GM18505 (cell line): ENCODE results near the gene SP8.

Experiments
- ATAC-seq: cut with Tn5 transposase; IDR thresholded peaks from one replicate; pipeline ENCODE4 v1.9.1; 2021; ENCODE audit not compliant: unreplicated experiment
- POLR2A ChIP-seq: IDR thresholded peaks from 4 replicates; pipeline ENCODE4 v1.6.1; 2011; ENCODE audit warnings: borderline replicate concordance; ENCODE audit not compliant: insufficient read depth, insufficient read length; ENCODE audit errors: extremely low read depth

Gene SP8

DNA sequence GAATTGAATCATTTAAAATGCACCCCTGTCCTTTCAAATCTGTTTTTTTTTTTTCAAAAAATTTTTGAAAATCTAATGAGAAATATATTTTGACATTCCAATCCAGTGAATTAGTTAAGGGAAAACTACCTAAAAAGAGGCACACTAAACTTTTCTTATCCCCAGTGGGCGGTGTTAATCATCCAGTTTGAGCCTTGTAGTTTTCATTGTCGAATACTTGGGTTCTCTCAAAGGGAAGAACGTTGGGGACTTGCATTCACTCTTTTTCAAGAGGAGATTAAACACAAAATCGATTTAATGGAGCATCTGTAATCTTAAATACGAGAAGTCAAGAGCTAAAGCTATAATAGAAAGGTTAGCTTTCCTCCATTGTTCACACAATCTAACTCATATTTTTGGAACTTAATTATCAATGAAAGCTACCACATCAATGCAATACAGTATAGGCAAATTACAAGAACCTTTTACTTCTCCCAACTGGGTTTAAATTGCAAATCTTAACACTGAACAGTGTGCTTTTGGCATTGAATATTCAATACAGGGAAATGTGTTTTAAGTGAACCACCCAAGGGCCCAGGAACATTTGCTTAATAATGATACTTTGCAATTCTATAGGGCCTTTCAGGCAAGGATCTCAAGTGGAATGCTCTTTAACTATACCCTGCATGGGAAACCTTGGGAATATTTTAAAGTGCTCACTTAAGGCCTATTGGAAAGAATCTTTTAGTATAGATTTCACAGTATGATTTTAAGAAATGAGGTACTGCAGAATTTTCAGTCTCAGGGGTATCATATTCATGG, 13.1 kb upstream of the SP8 start:
- no peak for ATAC-seq
- no peak for TF ChIP-seq POLR2A

GRCh38 chr7:20798694-20799121, 12.0 kb upstream of the SP8 start:
- TF ChIP-seq POLR2A = no peak
- peak; percentile 5 for ATAC-seq

- ATAC-seq = peak; percentile 86
- no peak for TF ChIP-seq POLR2A
These were observed 11.5 kb upstream of the SP8 start for GRCh38 chr7:20798081-20798693.

GRCh38 chr7:20797462-20798080, 10.9 kb upstream of the SP8 start:
- no peak for TF ChIP-seq POLR2A
- ATAC-seq = peak; percentile 61

- no peak for TF ChIP-seq POLR2A
- ATAC-seq = no peak
These were observed 10.4 kb upstream of the SP8 start for GRCh38 chr7:20797042-20797461.

DNA sequence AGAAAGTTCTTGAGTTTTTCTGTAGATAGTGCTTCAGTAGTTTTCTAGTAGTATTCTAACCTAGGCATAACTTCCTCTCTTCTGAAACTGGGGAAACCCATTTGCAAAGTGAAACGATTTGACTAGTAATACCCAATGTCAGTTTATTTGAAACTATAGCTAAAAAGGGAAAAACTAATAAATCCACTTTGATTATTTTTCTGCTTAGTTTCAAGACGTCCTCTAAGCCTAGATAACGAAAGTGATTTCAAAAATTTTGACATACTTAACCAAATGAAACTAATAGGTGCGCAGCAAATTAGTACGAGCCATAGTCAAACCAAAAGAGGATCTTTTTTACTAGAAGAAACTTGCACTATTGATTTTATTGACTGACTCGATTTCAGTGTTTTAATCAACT, 9.8 kb upstream of the SP8 start:
- no peak for ATAC-seq
- no peak for TF ChIP-seq POLR2A

DNA sequence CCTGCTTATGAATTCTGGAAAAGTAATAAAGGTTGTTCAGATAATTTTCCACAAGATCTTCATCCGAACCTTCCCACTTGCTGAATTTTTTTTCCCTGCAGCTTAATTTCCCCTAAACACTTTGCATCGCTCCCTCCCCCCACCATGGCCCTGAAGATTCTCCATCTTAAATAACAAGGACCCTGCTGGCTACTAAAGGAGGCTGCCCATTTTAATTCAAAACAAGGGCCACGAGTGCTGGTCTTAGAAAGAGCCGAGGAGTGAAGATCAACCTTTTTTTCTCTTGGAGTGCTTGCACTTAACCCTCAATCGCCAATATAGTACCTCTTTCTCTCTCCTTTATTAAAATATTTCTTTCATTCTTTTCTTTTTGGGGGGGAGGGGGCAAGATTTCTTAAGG, 9.2 kb upstream of the SP8 start:
- no peak for ATAC-seq
- no peak for TF ChIP-seq POLR2A

DNA sequence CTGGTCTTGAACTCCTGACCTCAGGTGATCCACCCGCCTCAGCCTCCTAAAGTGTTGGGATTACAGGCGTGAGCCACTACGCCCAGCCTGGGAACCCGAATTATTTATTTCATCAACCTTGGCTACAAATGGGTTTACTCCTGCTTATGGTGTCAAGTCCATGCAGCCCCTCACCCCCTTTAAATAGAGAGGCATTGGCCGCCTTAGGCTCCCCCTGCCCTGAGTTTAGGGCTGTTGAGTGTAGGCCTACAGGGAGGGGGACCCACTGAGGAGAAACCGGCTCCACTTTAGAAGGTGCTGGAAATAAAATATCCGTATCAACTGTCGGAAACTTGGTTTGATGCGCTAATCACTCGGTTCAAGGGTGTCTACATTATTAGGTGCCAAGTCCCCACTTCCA, 8.7 kb upstream of the SP8 start:
- TF ChIP-seq POLR2A = no peak
- ATAC-seq = no peak

DNA sequence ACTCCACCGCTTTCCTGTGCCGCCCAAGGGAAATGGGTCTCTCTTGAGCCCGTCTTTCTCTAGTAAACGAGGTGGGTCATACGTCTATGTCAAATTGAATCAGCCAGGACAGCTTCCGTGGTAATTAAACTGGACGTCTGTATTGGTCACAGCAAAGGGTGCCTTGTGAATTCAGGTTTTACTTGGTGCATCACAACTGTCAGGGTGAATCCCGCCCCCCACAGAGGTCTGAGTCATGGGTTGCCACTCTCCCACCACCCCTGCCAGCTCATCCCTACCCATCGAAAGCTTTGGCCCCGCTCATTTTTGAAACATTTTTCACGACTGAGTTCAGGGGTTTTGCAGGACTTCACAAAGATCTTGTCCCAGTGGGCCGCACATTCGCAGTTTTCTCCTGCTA, 8.0 kb upstream of the SP8 start:
- no peak for TF ChIP-seq POLR2A

DNA sequence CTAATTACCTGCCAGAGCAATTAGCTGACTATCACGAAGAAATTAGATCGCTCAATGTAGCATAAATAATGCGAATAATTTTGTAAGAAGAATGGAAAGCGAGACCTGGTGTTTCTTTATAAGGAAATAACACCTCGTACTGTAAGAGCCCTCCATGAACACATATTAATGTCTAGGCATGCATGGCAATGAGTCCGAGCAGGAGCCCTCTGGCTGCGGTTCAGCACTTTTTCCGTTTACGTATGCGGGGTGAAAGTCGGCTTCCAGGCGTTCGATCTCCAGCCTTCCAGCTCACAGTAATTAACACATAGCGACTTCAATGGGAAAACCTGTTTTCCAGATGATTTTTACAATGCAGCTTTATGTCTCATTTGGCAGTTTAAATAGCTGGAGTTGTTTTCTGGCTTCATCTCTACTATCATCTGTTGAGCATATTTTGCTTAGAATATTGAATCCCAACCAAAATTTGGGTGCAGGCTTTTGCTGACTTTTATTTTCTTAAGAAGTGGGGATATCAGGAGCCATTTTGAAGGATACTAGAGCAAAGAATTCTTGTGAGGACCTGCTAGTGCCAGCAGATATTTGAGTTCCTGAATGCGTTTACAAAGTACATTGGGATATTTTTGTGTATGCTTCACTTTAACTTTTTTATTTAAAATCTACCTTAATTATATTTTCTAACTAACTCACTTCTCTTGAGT, 7.2 kb upstream of the SP8 start:
- no peak for TF ChIP-seq POLR2A
- no peak for ATAC-seq

More for the DNA sequence above, 8.0 kb upstream of the SP8 start:
- no peak for ATAC-seq

GRCh38 chr7:20793248-20793647, 6.6 kb upstream of the SP8 start:
- ATAC-seq = no peak
- TF ChIP-seq POLR2A = no peak

DNA sequence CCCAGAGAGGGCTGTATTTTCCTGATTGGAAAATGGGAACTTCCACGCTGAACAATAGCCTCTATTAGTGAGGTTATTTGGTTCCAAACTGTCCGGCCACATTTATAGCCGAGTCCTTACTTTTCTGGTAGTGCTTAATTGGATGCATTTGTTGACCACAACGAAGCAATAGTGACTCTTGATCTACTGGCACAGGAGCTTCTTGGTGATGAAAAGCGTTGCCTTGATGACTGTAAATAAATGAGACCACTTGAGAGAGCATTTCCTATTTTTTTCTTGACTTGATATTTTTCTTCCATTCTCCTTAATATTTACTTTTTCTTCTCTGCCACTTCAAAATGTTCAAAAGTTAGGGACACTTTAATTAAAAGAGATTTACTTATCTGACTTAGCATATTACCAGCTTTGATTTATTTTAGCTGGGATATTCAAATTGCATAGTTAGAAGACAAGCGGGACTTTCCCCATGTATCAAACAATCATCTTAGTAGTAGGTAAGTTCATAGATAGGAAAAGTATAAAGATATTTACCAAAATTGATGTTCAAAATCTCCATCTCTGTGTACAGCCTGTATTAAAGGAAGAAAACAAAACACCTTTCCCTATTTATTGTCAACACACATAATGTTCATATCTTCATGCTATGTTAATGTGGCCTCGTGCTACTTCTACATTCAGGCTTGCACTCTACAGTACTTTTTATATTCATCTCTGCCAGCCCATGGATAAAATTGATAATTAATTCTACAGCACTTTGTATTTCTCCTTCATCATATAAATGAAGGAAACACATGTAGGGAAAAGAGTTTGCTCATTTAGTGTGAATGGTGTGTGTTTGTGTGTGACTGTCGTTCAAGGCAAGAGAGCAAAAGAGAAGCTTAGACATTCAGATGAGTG, 5.1 kb upstream of the SP8 start:
- no peak for TF ChIP-seq POLR2A
- no peak for ATAC-seq
